Liver (tissue), 9 donors: ENCODE measurements around the gene ABCA13. TPM values are rescaled to one million over a fixed set of nuclear protein-coding genes. Genes with fewer than 3 reads are reported as not detected.

ENCODE experiments used
- DNase-seq: peaks from one replicate; pipeline ENCODE4 v3.0.0-alpha.2; 2017; ENCODE audit warnings: low spot score
- H3K27ac ChIP-seq, 2 donors: one replicate each; pipeline ENCODE4 v1.7.0; 2013; ENCODE audit warnings: inconsistent platforms in 2 of 2, low read length in 2 of 2, control low read depth in 1 of 2, low read depth in 1 of 2, mild to moderate bottlenecking in 1 of 2
- H3K27me3 ChIP-seq, 4 donors: one replicate each; pipeline versions ENCODE4 v1.6.1 to v1.7.0; 2013; ENCODE audit warnings: low read length in 3 of 4, inconsistent platforms in 1 of 4, mild to moderate bottlenecking in 1 of 4, moderate library complexity in 1 of 4; ENCODE audit not compliant: control insufficient read depth in 4 of 4, insufficient read depth in 4 of 4
- H3K36me3 ChIP-seq, 4 donors: one replicate each; pipeline versions ENCODE4 v1.6.1 to v1.7.0; 2013; ENCODE audit warnings: low read length in 3 of 4, mild to moderate bottlenecking in 3 of 4, low read depth in 1 of 4, moderate library complexity in 1 of 4; ENCODE audit not compliant: control insufficient read depth in 4 of 4, insufficient read depth in 3 of 4
- H3K4me1 ChIP-seq, 4 donors: one replicate each; pipeline versions ENCODE4 v1.6.1 to v1.7.0; 2013; ENCODE audit warnings: low read length in 3 of 4, mild to moderate bottlenecking in 3 of 4, moderate library complexity in 1 of 4; ENCODE audit not compliant: control insufficient read depth in 4 of 4, insufficient read depth in 4 of 4
- H3K4me3 ChIP-seq, 3 donors: one replicate each; pipeline versions ENCODE4 v1.6.1 to v1.7.0; 2013; ENCODE audit warnings: low read length in 3 of 3, control low read depth in 1 of 3, low read depth in 1 of 3, mild to moderate bottlenecking in 1 of 3
- H3K9ac ChIP-seq, 2 donors: one replicate each; pipeline ENCODE4 v1.7.0; 2013; ENCODE audit warnings: low read length in 2 of 2, mild to moderate bottlenecking in 2 of 2, moderate library complexity in 2 of 2, control low read depth in 1 of 2, low read depth in 1 of 2
- H3K9me3 ChIP-seq, 4 donors: one replicate each; pipeline versions ENCODE4 v1.6.1 to v1.7.0; 2013; ENCODE audit warnings: low read length in 3 of 4; ENCODE audit not compliant: control insufficient read depth in 4 of 4
- ATF3 ChIP-seq: IDR thresholded peaks from 2 replicates; pipeline ENCODE4 v1.6.1; 2016; ENCODE audit warnings: antibody characterized with exemption
- CTCF ChIP-seq: fragments of 150-350 bp; IDR thresholded peaks from 2 replicates; pipeline ENCODE4 v1.5.1; 2017; ENCODE audit warnings: improper control_type of control experiment, low read depth, low read length; ENCODE audit not compliant: missing input control
- EGR1 ChIP-seq, 2 donors: IDR thresholded peaks; 2 replicates each; pipeline ENCODE4 v1.6.1; 2016 to 2018; ENCODE audit warnings: antibody characterized with exemption in 2 of 2, low read depth in 2 of 2
- FOXA2 ChIP-seq: IDR thresholded peaks from 2 replicates; pipeline ENCODE4 v1.6.1; 2016; ENCODE audit warnings: antibody characterized with exemption
- HNF4A ChIP-seq, 2 donors: conservative IDR thresholded peaks; 2 replicates each; pipeline ENCODE4 v1.6.1; 2016; ENCODE audit warnings: antibody characterized with exemption in 2 of 2, mild to moderate bottlenecking in 2 of 2
- HNF4G ChIP-seq: IDR thresholded peaks from 2 replicates; pipeline ENCODE4 v1.6.1; 2016; ENCODE audit warnings: antibody characterized with exemption
- JUND ChIP-seq, 2 donors: IDR thresholded peaks; 2 replicates each; pipeline ENCODE4 v1.6.1; 2016; ENCODE audit warnings: antibody characterized with exemption in 2 of 2
- MAX ChIP-seq: IDR thresholded peaks from 2 replicates; pipeline ENCODE4 v1.6.1; 2016; ENCODE audit warnings: antibody characterized with exemption
- NR2F2 ChIP-seq: IDR thresholded peaks from 2 replicates; pipeline ENCODE4 v1.6.1; 2016; ENCODE audit warnings: antibody characterized with exemption
- RAD21 ChIP-seq, 2 donors: IDR thresholded peaks; 2 replicates each; pipeline ENCODE4 v1.6.1; 2016; ENCODE audit warnings: antibody characterized with exemption in 2 of 2, mild to moderate bottlenecking in 2 of 2
- RXRA ChIP-seq, 2 donors: IDR thresholded peaks; 2 replicates each; pipeline ENCODE4 v1.6.1; 2017 to 2018; ENCODE audit warnings: antibody characterized with exemption in 2 of 2, mild to moderate bottlenecking in 1 of 2
- SP1 ChIP-seq: IDR thresholded peaks from 2 replicates; pipeline ENCODE4 v1.6.1; 2018; ENCODE audit warnings: antibody characterized with exemption, mild to moderate bottlenecking
- TAF1 ChIP-seq: conservative IDR thresholded peaks from 2 replicates; pipeline ENCODE4 v1.6.1; 2016; ENCODE audit warnings: antibody characterized with exemption, mild to moderate bottlenecking
- ZBTB33 ChIP-seq: IDR thresholded peaks from 2 replicates; pipeline ENCODE4 v1.6.1; 2016; ENCODE audit warnings: antibody characterized with exemption
- WGBS: extraction: QIAGEN DNeasy Blood & Tissue Kit; methylation state at CpG from one replicate; pipeline ENCODE4 v1.1.7; 2013; 5-methylcytosine and 5-hydroxymethylcytosine counted together
- polyA plus RNA-seq, 2 donors: library from polyadenylated mRNA; stranded (reverse) in 1 of 2; unstranded in 1 of 2; fragments of 200-250 nt in 1 of 2; fragments of >200 nt in 1 of 2; fragmentation: Nextera tagmentation in 1 of 2; extraction: Ambion mirVana in 1 of 2; gene quantifications; one replicate each; pipeline versions ENCODE4 v1.2.1 to v1.2.3, GENCODE V29; 2013 to 2015
- total RNA-seq, 2 donors: library from RNA; depleted of rRNA; stranded (reverse); fragments of >200 nt; gene quantifications; one replicate each; pipeline ENCODE4 v1.2.3, GENCODE V29; 2014
- TF ChIP-seq, protein P1 (sequence below): IDR thresholded peaks from 2 replicates; pipeline ENCODE4 v1.6.1; 2016; ENCODE audit warnings: antibody characterized with exemption, mild to moderate bottlenecking
- donor health status: healthy.
- donor health status: healthy.
- donor health status: healthy.
- donor health status: healthy.
- donor health status: healthy.

ABCA13 gene
- total and polyA plus RNA-seq, 4 donors, result 0.22 to 1.0 (median 0.66) TPM

GRCh38 chr7:48263311-48263650, 92.0 kb downstream of the ABCA13 start:
- no peaks in the 10 kb centered on the region for H3K9me3 ChIP-seq
- no peaks in the 10 kb centered on the region for H3K4me1 ChIP-seq
- no peaks in the 10 kb centered on the region for H3K27me3 ChIP-seq
- no peak for DNase-seq
- no peak overlapping the region for H3K27ac ChIP-seq
- no peak for TF ChIP-seq JUND (IDR thresholded peaks at IDR 0.05)
- TF ChIP-seq HNF4A (conservative IDR thresholded peaks at IDR 0.05), result no peak
- TF ChIP-seq ZBTB33, result no peak
- no peak for TF ChIP-seq EGR1 (IDR thresholded peaks at IDR 0.05; ENCODE audit: low read depth in 2 of 2)
- TF ChIP-seq TAF1, result no peak
- TF ChIP-seq RXRA (IDR thresholded peaks at IDR 0.05), result no peak
- TF ChIP-seq ATF3, result no peak
- no peak for TF ChIP-seq MAX
- TF ChIP-seq HNF4G, result no peak
- TF ChIP-seq FOXA2, result no peak
- TF ChIP-seq NR2F2, result no peak
- H3K4me3 ChIP-seq, result no peak overlapping the region
- no peak overlapping the region for H3K9ac ChIP-seq
- 88% methylated on average over 2 of the region's 2 CpGs for WGBS
- no peaks in the 10 kb centered on the region for H3K36me3 ChIP-seq

DNA sequence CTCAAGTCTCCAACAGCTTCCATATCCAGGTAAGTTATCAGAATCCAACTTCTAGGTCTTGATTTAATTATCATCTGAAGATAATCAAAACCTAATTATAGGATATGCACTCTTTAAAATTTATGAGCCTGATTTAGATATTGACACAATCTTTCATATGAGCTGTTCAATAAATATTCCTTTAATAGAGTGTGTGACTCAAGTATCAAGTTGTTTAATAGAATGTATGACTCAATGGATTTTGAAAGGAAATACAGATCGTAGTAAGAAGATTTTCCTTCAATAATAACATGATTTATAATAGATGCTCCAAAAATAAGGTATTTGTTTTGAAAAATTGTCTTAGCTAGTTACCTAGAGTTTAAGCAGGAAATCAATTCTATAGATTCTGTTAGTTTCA, 97.8 kb downstream of the ABCA13 start:
- WGBS, result 61% methylated on average over 1 of the region's 1 CpG

More for the DNA sequence above, 97.8 kb downstream of the ABCA13 start:
- Histone ChIP-seq H3K27ac (no peak overlapping the region), H3K4me3 (no peak overlapping the region), H3K36me3 (no peaks in the 10 kb centered on the region), H3K9me3 (no peaks in the 10 kb centered on the region), H3K9ac (no peak overlapping the region), H3K27me3 (no peaks in the 10 kb centered on the region), H3K4me1 (no peaks in the 10 kb centered on the region)
- no peak for DNase-seq
- TF ChIP-seq TAF1, result no peak
- no peak for TF ChIP-seq ATF3
- TF ChIP-seq NR2F2, result no peak
- no peak for TF ChIP-seq JUND (IDR thresholded peaks at IDR 0.05)
- TF ChIP-seq, protein P1, sequence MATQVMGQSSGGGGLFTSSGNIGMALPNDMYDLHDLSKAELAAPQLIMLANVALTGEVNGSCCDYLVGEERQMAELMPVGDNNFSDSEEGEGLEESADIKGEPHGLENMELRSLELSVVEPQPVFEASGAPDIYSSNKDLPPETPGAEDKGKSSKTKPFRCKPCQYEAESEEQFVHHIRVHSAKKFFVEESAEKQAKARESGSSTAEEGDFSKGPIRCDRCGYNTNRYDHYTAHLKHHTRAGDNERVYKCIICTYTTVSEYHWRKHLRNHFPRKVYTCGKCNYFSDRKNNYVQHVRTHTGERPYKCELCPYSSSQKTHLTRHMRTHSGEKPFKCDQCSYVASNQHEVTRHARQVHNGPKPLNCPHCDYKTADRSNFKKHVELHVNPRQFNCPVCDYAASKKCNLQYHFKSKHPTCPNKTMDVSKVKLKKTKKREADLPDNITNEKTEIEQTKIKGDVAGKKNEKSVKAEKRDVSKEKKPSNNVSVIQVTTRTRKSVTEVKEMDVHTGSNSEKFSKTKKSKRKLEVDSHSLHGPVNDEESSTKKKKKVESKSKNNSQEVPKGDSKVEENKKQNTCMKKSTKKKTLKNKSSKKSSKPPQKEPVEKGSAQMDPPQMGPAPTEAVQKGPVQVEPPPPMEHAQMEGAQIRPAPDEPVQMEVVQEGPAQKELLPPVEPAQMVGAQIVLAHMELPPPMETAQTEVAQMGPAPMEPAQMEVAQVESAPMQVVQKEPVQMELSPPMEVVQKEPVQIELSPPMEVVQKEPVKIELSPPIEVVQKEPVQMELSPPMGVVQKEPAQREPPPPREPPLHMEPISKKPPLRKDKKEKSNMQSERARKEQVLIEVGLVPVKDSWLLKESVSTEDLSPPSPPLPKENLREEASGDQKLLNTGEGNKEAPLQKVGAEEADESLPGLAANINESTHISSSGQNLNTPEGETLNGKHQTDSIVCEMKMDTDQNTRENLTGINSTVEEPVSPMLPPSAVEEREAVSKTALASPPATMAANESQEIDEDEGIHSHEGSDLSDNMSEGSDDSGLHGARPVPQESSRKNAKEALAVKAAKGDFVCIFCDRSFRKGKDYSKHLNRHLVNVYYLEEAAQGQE, result no peak
- no peak for TF ChIP-seq MAX
- TF ChIP-seq SP1, result no peak
- TF ChIP-seq CTCF, result no peak
- no peak for TF ChIP-seq RAD21 (IDR thresholded peaks at IDR 0.05)
- TF ChIP-seq FOXA2, result no peak
- TF ChIP-seq HNF4G, result no peak
- no peak for TF ChIP-seq ZBTB33
